Left ventricle myocardium superior (tissue), 1 donor: ENCODE measurements around the gene DIS3L2. TPM values are rescaled to one million over a fixed set of nuclear protein-coding genes. Genes with fewer than 3 reads are reported as not detected.
A peak's percentile ranks its signal among the peaks of the same experiment; 100 is the strongest.

Experiments
- ATAC-seq: fragments of 200-7000 bp; cut with Tn5 transposase; one replicate; pipeline ENCODE4 v1.9.1; 2020; ENCODE audit warnings: mild to moderate bottlenecking, moderate library complexity
- DNase-seq: peaks from one replicate; pipeline ENCODE4 v3.0.0-alpha.2; 2020
- intact Hi-C: fragments of 100-400 bp; cut with micrococcal nuclease; formaldehyde crosslinking; loops from one replicate; pipeline ENCODE4 v1.11.0; 2022
- total RNA-seq: library from RNA; stranded (reverse); fragmentation: NEBNext Ultra II Directional; extraction: Animal tissue kit (Norgen Biotek cat#: 25700); gene quantifications from one replicate; pipeline ENCODE4 v1.2.1, GENCODE V29; 2021
- donor health status: DM: no; HTN: yes; CAD: no; lungs with severe emphysema.

Gene DIS3L2
- total RNA-seq, 1 donor from 2014 or later: 19.6 TPM

DNA sequence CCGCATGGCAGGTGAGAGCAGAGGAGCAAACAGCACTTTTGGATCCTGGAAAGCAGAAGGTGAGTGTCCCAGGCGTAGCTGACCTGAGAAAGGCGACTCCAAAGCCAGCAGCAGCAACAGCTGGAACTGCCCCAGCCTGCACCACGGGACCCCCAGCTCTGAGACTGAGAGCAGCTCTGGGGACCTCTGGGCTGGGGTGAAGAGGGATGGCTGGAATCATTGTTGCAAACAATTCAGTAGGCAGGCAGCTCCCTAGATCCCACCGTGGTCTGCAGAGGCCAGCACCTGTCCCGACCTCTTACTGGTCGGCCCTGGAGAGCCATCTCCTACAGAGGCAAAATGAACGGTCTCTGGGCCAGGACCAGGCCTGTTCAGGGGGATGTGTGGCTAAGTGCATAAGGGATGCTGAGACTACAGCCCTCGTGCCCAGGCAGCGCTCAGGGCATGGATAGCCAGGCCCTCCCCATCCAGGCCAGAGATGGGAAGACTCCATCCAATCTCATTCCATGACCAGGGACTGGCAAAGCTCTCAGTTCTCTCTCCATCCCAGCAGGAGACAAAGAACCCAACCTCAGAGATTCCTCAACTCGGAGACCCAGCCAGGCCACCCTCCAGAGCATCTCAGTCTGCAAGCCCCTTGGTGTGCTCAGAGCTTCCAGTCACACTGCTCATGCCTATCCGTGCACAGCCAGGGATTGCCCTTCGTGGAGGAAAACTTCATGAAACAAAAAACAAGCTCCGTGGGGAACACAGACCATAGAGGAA lies 378.8 kb downstream of the DIS3L2 start:
- peak; percentile 7 for ATAC-seq
- intact Hi-C loops: no loop called here
- DNase-seq: peak; percentile 16

DNA sequence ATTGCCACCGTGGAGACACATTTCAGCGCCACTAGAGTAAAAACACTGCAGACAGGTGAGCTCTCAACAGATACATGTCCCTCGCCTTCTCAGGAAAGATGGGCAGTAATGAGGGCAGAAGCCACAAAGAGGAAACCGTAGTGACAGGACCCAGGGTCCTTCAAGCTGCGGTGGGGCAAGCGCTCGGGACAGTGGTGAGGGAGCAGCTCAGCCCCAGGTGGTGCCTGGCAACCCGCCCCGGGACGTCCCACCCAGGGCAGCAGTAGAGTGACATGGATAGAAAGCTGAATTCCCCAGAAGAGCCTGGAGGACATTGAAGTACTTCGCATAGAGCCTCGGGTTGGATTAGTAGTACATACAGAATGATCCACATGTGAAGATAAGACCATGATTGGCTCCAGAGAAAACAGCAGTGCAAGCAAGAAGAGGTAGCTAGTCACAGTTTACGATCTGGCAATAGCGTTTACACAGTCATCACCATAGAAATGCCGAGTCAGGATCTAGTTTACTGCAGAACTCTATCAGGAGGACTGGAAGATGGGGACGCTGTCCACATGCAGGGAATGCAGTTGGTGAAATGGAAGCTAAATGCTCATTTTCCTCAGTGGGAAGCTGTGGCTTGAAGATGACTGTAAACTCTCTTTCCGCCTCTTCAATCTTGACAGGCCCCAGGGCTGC lies 379.7 kb downstream of the DIS3L2 start:
- intact Hi-C loops: no loop called here
- ATAC-seq (no peak), DNase-seq (peak; percentile 32)

DNA sequence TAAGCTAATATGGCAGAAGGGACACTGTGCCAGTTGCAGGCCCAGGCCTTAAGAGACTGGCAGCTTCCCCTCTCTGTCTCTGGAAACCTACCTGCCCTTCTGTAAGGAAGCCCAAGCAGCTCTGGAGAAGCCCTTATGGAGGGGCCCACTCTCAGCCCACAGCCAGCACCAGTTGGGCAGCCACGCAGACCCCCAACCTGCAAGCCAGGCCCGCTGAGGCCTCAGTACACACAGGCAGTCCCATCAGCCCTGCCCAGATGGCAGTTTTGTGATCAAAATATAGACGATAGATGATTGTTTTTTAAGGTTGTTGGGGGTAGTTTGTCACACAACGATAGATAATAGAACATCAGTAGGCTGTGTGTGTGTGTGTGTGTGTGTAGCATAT lies 380.2 kb downstream of the DIS3L2 start:
- intact Hi-C loops: no loop called here
- peak; percentile 8 for DNase-seq
- no peak for ATAC-seq

DNA sequence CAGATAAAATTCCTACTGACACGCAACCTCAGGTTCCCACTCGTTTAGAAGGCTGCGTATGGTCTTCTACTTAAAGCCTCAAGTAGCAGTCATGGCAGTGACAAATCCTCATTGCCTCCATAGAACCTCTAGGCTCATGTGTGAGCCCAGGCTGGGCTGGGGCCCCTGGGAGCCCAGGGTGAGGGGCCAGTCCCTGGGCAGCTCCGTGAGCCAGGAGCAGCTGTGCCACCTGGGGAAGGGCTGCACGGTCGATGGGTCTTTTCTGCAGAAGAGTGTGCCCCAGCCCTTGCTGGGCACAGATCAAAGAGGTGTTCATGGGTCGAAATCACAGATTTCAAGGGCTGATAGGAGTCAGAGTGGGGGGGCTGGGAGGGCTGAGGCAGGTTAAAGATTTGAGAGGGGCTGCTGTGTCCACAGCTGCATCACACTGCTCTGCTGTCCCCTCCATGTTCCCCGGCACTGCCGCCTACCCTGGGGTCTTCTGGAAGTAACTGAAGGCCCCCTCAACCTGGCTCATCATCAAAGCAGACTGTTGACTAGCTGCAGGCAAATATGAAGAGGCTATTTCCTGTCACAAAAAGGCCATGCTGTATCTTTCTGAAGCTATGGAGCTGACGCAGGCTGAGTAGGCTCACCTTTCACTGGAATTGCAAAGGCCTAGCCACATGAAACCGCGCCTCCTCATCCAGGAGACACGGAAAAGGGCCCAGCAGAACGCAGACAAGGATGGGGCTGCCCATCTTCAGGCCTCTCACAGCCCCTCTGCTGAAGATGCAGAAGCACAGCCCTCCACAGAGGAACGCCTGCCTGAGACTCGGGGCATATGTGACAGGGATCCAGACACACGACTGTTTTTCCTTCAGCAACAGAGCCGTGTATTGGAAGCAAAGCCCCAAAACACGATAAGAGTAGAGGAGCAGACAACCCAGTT lies 381.4 kb downstream of the DIS3L2 start:
- ATAC-seq (no peak), DNase-seq (no peak)
- intact Hi-C loops: no loop called here

DNA sequence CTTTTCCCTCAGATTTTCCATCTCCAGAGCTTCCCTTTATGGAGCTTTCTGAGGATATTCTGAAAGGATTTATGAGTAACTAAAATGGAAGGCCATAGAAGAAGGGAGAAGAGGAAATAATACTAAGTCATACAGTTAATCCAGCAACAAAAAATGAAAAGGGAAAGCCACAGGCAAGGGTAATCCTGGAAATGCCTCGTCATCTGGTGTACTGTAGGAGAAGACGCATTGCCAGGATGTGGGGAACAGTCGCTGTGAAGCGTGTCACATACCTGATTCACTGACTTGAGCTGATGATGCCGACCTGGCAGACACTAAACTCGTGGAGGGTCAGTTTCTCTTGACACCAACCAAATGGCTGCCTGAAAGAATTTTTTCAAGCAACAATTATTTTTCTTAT lies 382.3 kb downstream of the DIS3L2 start:
- no peak for DNase-seq
- intact Hi-C loops: no loop called here

DNA sequence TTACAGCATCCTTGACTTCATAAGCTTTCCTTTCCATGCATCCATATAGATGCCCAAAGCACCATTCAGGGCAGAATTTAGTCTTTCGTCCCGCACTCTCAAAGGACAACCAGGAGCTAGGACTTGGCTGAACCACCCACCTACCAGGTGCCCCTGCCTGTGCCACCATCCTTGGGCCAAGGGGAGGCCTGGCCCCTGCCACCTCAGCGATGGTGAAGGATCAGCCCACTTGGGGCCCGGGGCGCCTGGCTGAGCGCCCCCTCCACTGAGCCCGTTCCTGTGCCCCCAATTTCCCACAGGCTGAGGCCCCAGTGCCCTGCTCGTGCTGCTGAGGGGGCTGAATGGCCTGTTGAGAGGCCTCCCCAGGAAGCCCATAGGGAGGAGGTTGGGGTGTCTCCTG lies 383.7 kb downstream of the DIS3L2 start:
- ATAC-seq: no peak
- DNase-seq: peak; percentile 19
- intact Hi-C loops: no loop called here

More for the DNA sequence above, 382.3 kb downstream of the DIS3L2 start:
- ATAC-seq: no peak

DNA sequence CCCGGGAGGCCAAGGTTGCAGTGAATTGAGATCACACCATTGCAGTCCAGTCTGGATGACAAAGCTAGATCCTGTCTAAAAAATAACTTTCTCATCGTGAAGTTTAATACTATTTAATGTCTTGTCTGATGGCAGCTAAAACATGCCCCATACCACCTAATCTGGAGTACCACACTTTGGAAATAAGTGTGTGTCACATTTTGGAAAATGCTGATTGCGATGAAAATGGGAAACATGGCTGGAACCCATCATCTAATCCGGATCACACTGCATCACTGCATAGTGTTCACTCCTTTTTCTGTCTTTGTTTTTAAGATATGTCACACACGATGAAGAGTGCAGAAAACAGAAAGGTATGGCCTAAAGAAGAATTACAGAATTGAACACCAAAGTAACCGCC lies 385.9 kb downstream of the DIS3L2 start:
- intact Hi-C loops: no loop called here
- DNase-seq: no peak
- ATAC-seq: no peak

DNA sequence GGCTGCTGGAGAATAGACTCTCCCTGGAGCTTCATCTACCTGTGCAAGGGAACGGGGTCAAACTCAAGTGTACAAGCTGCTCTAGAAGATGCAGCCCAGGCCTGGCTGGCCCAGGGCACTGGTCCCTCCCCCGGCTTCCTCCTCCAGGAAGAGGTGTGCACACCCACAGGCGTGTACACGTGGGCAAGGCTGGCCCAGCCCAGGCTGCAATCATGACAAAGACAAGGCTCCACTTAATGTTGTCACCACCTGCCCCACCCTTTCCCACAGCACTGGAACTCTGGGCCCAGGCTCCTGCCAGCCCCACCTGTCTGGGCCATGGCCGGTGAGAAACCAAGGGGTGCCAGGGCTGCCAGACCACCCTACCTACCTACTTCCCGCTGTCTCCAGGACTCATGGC lies 387.4 kb downstream of the DIS3L2 start:
- peak; percentile 56 for ATAC-seq
- DNase-seq: peak; percentile 38
- intact Hi-C loops: no loop called here

DNA sequence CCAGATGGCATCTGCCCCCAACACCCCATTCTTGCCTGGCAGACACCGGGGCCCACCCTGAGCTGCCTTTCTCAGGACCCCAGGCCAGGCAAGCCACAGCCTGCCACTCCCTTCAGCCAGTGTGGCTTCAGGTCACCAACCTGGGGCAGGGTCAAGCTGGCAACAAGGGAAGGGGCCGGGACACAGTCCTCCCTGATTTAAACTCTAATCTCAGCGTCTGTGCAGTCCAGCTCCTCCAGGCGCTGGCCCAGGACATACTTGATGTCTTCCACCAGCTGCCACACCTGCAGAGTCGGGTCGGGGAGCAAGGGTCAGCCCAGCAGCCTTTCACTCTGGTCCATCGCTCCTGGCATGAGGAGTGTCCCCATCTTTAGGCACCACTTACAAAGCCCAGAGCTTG lies 388.0 kb downstream of the DIS3L2 start:
- intact Hi-C loops: no loop called here
- ATAC-seq (no peak), DNase-seq (no peak)

DNA sequence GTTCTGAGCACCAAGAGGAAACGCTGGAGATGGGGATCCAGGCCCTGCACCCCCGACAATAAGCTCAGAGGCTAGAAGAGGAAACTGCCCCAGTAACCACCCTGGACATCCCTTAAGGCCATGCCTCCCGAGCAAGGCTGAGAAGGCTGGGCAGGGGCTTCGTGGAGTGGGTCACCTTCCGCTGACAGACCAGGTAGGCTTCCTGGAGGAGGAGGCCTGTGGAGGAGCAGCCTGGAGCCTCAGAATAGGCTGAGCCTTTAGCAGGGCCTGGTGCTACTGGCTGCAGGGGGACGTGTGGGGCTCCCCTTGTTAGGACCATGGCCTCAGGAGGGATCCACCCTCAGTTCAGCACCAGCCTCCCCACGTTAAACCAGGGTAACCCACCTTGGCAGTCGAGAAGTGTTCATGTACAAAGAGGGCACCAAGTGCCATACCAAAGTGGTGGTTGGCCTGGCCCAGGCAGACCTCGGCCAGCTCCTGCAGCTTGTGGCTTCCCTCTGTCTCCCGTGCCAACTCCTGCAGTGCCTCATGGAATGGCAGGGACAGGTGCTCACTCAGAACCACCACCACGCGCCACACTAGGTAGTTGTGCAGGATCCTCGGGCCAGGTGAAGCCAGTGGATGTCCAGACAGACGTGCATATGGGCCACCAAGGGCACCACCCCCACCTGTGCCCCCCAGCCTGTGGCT lies 388.6 kb downstream of the DIS3L2 start:
- DNase-seq (no peak), ATAC-seq (no peak)

DNA sequence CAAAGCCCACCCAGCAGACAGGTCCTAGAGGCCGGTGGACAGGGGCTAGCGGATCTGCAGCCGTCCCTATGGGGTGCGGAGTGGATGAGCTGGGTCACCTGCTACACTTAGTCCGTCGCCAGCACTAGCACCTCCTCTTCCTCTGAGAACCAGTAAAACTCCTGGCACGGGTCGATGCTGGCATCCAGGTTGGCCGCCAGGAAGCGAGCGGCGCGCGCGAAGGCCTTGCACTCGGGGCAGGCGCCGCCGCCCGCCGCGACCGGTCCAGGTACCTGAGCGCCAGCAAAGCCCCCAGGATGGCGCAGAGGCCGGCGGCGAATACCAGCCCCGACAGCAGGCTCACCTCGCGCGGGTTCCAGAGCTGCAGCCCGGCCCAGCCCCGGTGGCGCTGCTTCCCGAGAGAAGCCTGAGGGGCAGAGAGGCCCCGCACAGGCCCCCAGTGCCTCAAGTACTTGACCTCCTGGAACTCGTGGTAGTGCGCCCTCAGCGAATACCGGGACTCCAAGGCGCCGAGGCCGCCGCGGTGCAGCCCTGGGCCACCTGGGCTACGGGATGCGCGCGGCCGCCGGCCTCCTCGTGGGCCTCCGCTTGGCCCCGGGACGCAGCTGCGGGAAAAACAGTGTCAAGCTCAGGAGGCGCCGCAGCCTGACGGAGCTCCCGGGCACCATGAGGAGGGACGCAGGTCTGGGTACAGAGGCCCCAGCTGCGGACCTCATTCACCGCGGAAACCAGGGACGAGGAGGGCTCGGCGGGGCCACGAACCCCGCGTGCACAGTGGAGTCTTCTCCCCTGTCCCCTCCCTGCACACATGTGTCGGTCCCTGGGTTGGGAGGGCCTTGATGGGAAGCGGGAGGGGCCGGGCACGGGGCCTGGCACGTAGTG lies 389.5 kb downstream of the DIS3L2 start:
- ATAC-seq (no peak), DNase-seq (no peak)
- intact Hi-C loops: no loop called here

More for the DNA sequence above, 388.6 kb downstream of the DIS3L2 start:
- intact Hi-C loops: no loop called here

DNA sequence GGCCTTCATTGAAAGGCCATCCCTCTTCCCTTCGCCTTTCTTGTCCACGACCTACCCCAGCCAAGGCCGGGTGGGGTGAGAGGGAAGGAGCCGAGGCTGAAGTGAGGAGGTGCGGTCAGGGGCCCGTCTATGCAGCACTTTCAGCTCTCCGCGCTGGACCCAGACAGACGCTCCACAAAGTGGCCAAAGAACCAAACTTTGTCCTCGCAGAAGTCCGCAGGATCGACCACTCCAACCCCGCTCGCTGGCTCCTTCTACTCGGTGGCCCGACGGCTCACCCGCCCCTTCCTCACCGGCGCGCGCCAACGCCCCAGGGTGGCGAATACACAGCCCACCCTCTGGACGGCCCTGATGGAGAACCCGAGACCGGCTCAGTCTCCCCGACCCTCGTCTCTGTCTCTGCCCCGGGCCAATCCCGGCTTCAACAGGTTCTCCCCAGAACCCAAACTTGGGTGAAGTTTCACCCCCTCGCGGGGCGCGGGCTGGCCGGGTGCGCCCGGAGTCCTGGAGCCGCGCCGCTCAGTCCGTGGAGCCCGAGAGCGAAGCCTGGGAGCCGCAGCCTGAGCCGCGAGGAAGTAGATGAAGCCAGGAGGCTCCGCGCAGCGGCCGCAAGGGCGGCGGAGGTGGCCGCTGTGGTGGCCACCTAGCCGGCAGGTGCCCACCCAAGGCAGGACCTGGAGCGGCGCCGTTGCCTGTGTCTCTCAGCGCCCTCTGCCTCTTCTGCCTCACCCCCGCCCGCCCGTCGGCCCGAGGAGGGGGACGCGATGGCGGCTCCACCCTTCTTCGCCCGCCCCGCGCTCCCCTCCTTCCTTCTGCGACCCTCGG lies 390.4 kb downstream of the DIS3L2 start:
- intact Hi-C loops: no loop called here
- no peak for ATAC-seq
- no peak for DNase-seq

DNA sequence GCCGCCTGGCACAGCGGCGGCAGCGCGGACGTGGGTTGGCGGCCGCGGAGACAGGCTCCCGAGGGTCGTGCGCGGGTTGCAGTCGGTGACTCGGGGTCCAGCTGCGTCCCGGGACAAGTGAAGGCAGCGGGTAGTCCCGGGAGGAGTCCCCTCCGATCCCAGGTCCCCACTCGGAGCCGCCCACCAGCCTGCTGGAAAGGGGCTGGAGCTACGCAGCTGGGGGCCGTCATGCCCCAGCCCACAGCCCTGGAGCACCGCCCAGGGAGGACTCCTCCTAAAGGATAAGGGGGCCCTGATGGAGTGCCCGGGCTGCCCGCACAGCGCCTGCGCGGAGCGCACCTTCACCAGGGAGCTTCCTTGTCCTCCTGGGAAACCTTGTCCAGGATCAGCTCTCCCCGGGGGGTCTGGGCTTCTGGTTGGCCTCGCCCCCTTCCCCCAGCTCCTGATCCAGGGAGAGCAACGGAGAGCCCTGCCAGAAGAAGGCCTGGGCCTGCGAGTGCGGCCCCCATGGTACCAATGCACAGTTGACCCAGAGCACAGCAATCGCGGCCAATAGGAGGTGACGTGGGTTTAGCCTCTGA lies 391.1 kb downstream of the DIS3L2 start:
- intact Hi-C loops: no loop called here
- ATAC-seq: no peak
- DNase-seq: no peak

DNA sequence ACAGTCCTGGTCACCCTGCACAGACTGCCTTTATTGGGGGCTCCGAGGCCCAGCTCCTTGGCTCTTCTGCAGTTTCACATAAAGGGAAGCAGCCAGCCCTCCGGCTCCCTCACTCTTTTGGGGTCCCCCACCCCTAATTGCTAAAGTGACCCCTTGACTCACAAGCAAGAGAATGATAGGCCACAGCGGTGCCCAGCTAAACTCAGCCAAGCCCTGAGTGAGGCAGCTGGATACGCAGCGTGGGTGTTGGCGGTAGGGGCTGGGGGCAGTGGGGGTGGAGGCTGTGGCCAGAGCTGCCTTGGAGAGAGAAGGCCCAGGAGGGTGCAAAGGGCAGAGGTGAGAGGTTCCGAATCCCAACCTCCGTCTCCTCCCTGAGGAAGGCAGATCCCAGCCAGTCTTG lies 391.6 kb downstream of the DIS3L2 start:
- intact Hi-C loops: no loop called here
- DNase-seq (no peak), ATAC-seq (no peak)

DNA sequence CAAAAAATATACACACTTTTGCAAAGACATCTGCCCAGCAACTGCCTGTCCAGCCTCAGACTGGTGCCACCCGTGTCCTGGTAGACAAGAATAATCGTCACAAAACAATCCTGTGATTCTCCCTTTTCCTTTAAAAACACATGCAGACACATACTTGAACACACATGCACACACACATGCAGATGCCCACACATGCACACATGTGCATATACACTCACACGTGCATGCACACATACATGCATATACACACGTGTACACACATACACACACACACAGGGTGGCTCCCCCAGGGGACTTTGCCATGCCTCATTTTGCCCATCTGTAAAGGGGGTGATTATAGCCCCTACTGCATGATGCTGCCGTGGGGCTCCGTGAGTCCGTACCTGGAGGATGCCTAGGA lies 392.1 kb downstream of the DIS3L2 start:
- intact Hi-C loops: no loop called here
- ATAC-seq (no peak), DNase-seq (no peak)

DNA sequence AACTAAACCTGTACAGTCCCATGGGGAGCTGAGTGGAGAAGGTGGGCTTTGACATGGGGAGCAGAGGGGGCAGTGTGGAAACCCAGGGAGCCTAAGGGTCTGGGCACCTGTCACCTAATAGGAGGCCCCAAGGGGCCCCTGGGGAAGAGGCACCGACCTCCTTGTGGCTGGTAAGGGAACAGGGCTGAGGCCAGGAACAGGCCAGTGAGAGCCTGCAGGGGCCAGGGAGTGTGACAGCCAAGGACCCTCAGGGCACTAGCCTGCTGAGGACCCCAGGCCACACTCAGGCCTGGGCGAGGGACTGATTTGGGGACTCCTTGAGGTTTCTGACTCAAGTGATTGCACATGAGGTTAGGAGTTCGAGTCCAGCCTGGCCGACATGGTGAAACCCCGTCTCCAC lies 392.6 kb downstream of the DIS3L2 start:
- no peak for DNase-seq
- no peak for ATAC-seq
- intact Hi-C loops: no loop called here

DNA sequence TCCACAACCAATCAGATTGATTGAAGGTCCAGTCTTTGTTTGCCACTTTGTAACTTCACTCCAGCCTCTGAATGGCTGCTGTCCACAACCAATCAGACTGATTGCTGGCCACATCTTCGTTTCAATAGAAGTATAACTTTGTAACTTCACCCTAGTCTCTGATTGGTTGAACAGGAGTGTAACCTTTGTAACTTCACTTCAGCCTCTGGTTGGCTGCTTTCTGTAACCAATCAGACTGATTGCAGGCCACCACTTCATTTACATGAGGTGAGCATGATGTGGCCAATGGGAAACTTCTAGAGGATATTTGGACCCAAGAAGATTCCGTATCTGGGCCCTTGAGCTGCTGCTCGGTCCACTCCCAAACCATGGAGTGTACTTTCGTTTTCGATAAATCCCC lies 400.1 kb downstream of the DIS3L2 start:
- DNase-seq: no peak
- intact Hi-C loops: no loop called here
- no peak for ATAC-seq
